ENCODE data around the gene CCR4.
"Not testable (repeated sequence)": the region's sequence is repeated elsewhere in the genome, so short reads cannot be mapped to it uniquely, and the experiment has no call there.

Gene CCR4

GRCh38 chr3:32983124-32983523 lies 31.7 kb downstream of the CCR4 start:
- no peak for DNase-seq (ENCODE audit: low read depth)

- DNase-seq (ENCODE audit: low read depth): not testable (repeated sequence)
Measured at GRCh38 chr3:32984918-32985317, 33.5 kb downstream of the CCR4 start.

- DNase-seq (ENCODE audit: low read depth): no peak
Measured at GRCh38 chr3:32989171-32989570, 37.7 kb downstream of the CCR4 start.

GRCh38 chr3:32990116-32990515 lies 38.7 kb downstream of the CCR4 start:
- DNase-seq (ENCODE audit: low read depth): no peak

GRCh38 chr3:32991781-32992180 lies 40.3 kb downstream of the CCR4 start:
- DNase-seq (ENCODE audit: low read depth): no peak

GRCh38 chr3:32992310-32992686 lies 40.9 kb downstream of the CCR4 start:
- DNase-seq (ENCODE audit: low read depth): no peak

- DNase-seq (ENCODE audit: low read depth): no peak
Measured at GRCh38 chr3:32994045-32994444, 42.6 kb downstream of the CCR4 start.

- no peak for DNase-seq (ENCODE audit: low read depth)
Measured at GRCh38 chr3:32995098-32995497, 43.7 kb downstream of the CCR4 start.

GRCh38 chr3:32996048-32996754 lies 44.8 kb downstream of the CCR4 start:
- no peak for DNase-seq (ENCODE audit: low read depth)

- DNase-seq (ENCODE audit: low read depth): no peak
Measured at GRCh38 chr3:32996755-32997091, 45.3 kb downstream of the CCR4 start.

GRCh38 chr3:32998631-32999451 lies 47.4 kb downstream of the CCR4 start:
- DNase-seq (ENCODE audit: low read depth): no peak

GRCh38 chr3:33000691-33001385 lies 49.4 kb downstream of the CCR4 start:
- DNase-seq (ENCODE audit: low read depth): no peak

GRCh38 chr3:33001889-33002288 lies 50.4 kb downstream of the CCR4 start:
- no peak for DNase-seq (ENCODE audit: low read depth)

- DNase-seq (ENCODE audit: low read depth): no peak
Measured at GRCh38 chr3:33003308-33003707, 51.9 kb downstream of the CCR4 start.

GRCh38 chr3:33004205-33004604 lies 52.8 kb downstream of the CCR4 start:
- DNase-seq (ENCODE audit: low read depth): no peak

GRCh38 chr3:33004961-33005360 lies 53.5 kb downstream of the CCR4 start:
- DNase-seq (ENCODE audit: low read depth): no peak
